SK-N-SH treated with all-trans-retinoic acid at 6 μM for 48 hours (cell line): ENCODE data around the gene IQCF2.

ENCODE experiments used
- BACH2 ChIP-seq: fragments of 250-450 bp; sonication (Bioruptor Pico); IDR thresholded peaks from 2 replicates; pipeline ENCODE4 v1.9.0; 2021; ENCODE audit warnings: mild to moderate bottlenecking, borderline replicate concordance
- CREB5 ChIP-seq: fragments of 250-450 bp; sonication (Bioruptor Pico); IDR thresholded peaks from 2 replicates; pipeline ENCODE4 v1.5.1; 2020; ENCODE audit warnings: low read depth, mild to moderate bottlenecking, moderate library complexity
- ESRRG ChIP-seq: fragments of 250-450 bp; sonication (Bioruptor Pico); IDR thresholded peaks from 2 replicates; pipeline ENCODE4 v1.6.1; 2021; ENCODE audit warnings: mild to moderate bottlenecking
- OSR1 ChIP-seq: fragments of 250-450 bp; sonication (Bioruptor Pico); IDR thresholded peaks from 2 replicates; pipeline ENCODE4 v1.8.0; 2022; ENCODE audit warnings: moderate library complexity, mild to moderate bottlenecking, inconsistent platforms
- PATZ1 ChIP-seq: fragments of 250-450 bp; sonication (Bioruptor Pico); IDR thresholded peaks from 2 replicates; pipeline ENCODE4 v1.8.0; 2020; ENCODE audit warnings: mild to moderate bottlenecking, moderate library complexity, borderline replicate concordance
- ZNF565 ChIP-seq: fragments of 450-650 bp; formaldehyde crosslinking; conservative IDR thresholded peaks from 2 replicates; pipeline ENCODE4 v1.5.0; 2020; ENCODE audit warnings: low read depth, mild to moderate bottlenecking, moderate library complexity
- ZNF70 ChIP-seq: fragments of 450-650 bp; formaldehyde crosslinking; IDR thresholded peaks from 2 replicates; pipeline ENCODE4 v1.5.0; 2020; ENCODE audit warnings: mild to moderate bottlenecking, moderate library complexity

- no peak for TF ChIP-seq BACH2 (CRISPR knock-in tag)
- no peak for TF ChIP-seq ESRRG (CRISPR knock-in tag)
- no peak for TF ChIP-seq ZNF70 (CRISPR knock-in tag)
- no peak for TF ChIP-seq OSR1
- no peak for TF ChIP-seq CREB5 (CRISPR knock-in tag)
- no peak for TF ChIP-seq PATZ1 (CRISPR knock-in tag)
- no peak for TF ChIP-seq ZNF565 (CRISPR knock-in tag)
Observed at GRCh38 chr3:51819151-51819550, 42.3 kb upstream of the IQCF2 start.
